Fibroblast of the conjunctiva (primary cell): ENCODE data around the gene FOXC2.

ENCODE experiments used
- DNase-seq: peaks from one replicate; pipeline ENCODE4 v3.0.0-alpha.2; 2010; ENCODE audit warnings: low read depth

FOXC2 gene

DNA sequence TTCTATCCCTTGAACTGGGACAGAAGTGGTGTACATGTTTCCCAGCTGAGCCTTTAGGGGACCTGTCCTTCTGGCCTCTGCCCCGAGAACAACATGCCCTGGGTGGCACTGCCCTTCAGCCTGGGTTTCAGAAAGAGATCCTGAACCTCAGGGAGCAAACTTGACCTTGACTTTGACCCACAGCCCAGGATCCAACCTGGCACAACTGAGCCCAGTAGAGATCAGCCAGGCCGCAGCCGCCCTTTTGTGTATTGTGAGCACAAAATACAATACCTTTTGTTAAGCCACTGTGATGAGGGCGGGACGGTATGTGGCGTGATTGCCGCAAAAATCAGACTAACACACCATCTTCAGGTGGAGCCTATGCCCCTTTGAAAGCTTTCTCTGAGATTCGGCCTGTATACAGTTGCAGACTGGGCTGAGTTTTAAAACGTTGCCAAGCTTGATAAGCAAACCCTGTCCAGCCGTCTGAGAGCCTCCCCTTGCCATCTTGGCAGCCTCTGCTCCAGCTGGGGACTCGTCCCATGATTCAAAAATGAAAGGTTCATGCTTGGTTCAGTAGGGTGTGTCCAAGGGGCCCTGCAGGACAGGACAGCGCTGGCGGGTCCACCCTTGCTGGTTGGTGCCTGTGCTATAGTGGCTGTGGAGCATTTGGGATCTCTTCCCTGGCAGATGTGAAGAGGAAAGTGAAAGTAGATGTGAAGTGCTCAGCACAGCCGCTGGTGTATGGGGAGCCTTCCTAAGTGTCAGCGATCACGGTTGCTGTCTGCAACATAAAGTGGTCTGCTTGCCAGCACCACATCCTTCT is 52.0 kb downstream of the FOXC2 start:
- no peak for DNase-seq
